ENCODE results near the gene C22orf39.

The C22orf39 gene

GRCh38 chr22:19495562-19496323, 48.2 kb upstream of the C22orf39 start:
- Histone ChIP-seq H3K4me1 (ENCODE audit: control insufficient read depth, low read length) (no peaks in the 10 kb centered on the region), H3K4me2 (ENCODE audit: low read length) (no peak overlapping the region), H3K27me3 (ENCODE audit: control insufficient read depth, low read length) (no peaks in the 10 kb centered on the region), H3K9me2 (replicated peaks; ENCODE audit: control insufficient read depth, low read length) (no peaks in the 10 kb centered on the region), H3F3A (ENCODE audit: control insufficient read depth, insufficient read depth) (no peaks in the 10 kb centered on the region), H3K4me3 (ENCODE audit: low read length) (no peak overlapping the region), H3K9me3 (ENCODE audit: control insufficient read depth, insufficient read depth, low read length) (no peaks in the 10 kb centered on the region), H3K27ac (ENCODE audit: low read depth, low read length) (no peak overlapping the region), H4K20me1 (ENCODE audit: control insufficient read depth, insufficient read depth, low read depth, low read length) (peaks cover 5% of the 10 kb centered on the region; the same call in 1 of the 2 replicates), H3K79me2 (ENCODE audit: control insufficient read depth, low read length) (peaks cover 14% of the 10 kb centered on the region), H3K36me3 (ENCODE audit: control insufficient read depth, low read length) (peaks cover 94% of the 10 kb centered on the region)
- TF ChIP-seq CTCF (IDR thresholded peaks at IDR 0.05; ENCODE audit: low read depth, low read length, poor library complexity, severe bottlenecking): no peak
- no peak for TF ChIP-seq EZH2phosphoT487 (IDR thresholded peaks at IDR 0.05; ENCODE audit: borderline replicate concordance, low read length)

GRCh38 chr22:19494676-19495173, 47.2 kb upstream of the C22orf39 start:
- TF ChIP-seq CTCF (IDR thresholded peaks at IDR 0.05; ENCODE audit: low read depth, low read length, poor library complexity, severe bottlenecking): no peak
- TF ChIP-seq EZH2phosphoT487 (IDR thresholded peaks at IDR 0.05; ENCODE audit: borderline replicate concordance, low read length): no peak
- Histone ChIP-seq H3K79me2 (ENCODE audit: control insufficient read depth, low read length) (peaks cover 18% of the 10 kb centered on the region), H3K27me3 (ENCODE audit: control insufficient read depth, low read length) (no peaks in the 10 kb centered on the region), H3K4me3 (ENCODE audit: low read length) (no peak overlapping the region), H3F3A (ENCODE audit: control insufficient read depth, insufficient read depth) (no peaks in the 10 kb centered on the region), H3K9me2 (replicated peaks; ENCODE audit: control insufficient read depth, low read length) (no peaks in the 10 kb centered on the region), H3K4me1 (ENCODE audit: control insufficient read depth, low read length) (no peaks in the 10 kb centered on the region), H4K20me1 (ENCODE audit: control insufficient read depth, insufficient read depth, low read depth, low read length) (peaks cover 5% of the 10 kb centered on the region; the same call in 1 of the 2 replicates), H3K9me3 (ENCODE audit: control insufficient read depth, insufficient read depth, low read length) (no peaks in the 10 kb centered on the region), H3K4me2 (ENCODE audit: low read length) (no peak overlapping the region), H3K36me3 (ENCODE audit: control insufficient read depth, low read length) (peaks cover 92% of the 10 kb centered on the region), H3K27ac (ENCODE audit: low read depth, low read length) (no peak overlapping the region)

- H4K20me1 ChIP-seq (ENCODE audit: control insufficient read depth, insufficient read depth, low read depth, low read length): peaks cover 5% of the 10 kb centered on the region; the same call in 1 of the 2 replicates
- no peak overlapping the region for H3K4me3 ChIP-seq (ENCODE audit: low read length)
- no peaks in the 10 kb centered on the region for H3K9me2 ChIP-seq (replicated peaks; ENCODE audit: control insufficient read depth, low read length)
- H3K36me3 ChIP-seq (ENCODE audit: control insufficient read depth, low read length): peaks cover 92% of the 10 kb centered on the region
- H3K9me3 ChIP-seq (ENCODE audit: control insufficient read depth, insufficient read depth, low read length): no peaks in the 10 kb centered on the region
- H3K27ac ChIP-seq (ENCODE audit: low read depth, low read length): no peak overlapping the region
- no peak for TF ChIP-seq CTCF (IDR thresholded peaks at IDR 0.05; ENCODE audit: low read depth, low read length, poor library complexity, severe bottlenecking)
- no peak for TF ChIP-seq EZH2phosphoT487 (IDR thresholded peaks at IDR 0.05; ENCODE audit: borderline replicate concordance, low read length)
- H3F3A ChIP-seq (ENCODE audit: control insufficient read depth, insufficient read depth): no peaks in the 10 kb centered on the region
- H3K4me2 ChIP-seq (ENCODE audit: low read length): no peak overlapping the region
- no peaks in the 10 kb centered on the region for H3K4me1 ChIP-seq (ENCODE audit: control insufficient read depth, low read length)
- H3K27me3 ChIP-seq (ENCODE audit: control insufficient read depth, low read length): no peaks in the 10 kb centered on the region
- peaks cover 24% of the 10 kb centered on the region for H3K79me2 ChIP-seq (ENCODE audit: control insufficient read depth, low read length)
These were observed 46.6 kb upstream of the C22orf39 start for GRCh38 chr22:19494001-19494560.
